ENCODE results near the gene PRUNE1. TPM values are rescaled to one million over a fixed set of nuclear protein-coding genes. Genes with fewer than 3 reads are reported as not detected.

Gene PRUNE1, protein sequence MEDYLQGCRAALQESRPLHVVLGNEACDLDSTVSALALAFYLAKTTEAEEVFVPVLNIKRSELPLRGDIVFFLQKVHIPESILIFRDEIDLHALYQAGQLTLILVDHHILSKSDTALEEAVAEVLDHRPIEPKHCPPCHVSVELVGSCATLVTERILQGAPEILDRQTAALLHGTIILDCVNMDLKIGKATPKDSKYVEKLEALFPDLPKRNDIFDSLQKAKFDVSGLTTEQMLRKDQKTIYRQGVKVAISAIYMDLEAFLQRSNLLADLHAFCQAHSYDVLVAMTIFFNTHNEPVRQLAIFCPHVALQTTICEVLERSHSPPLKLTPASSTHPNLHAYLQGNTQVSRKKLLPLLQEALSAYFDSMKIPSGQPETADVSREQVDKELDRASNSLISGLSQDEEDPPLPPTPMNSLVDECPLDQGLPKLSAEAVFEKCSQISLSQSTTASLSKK
- 10 to 100 TPM; 32.5 to 65.3 (median 42.0) TPM for total RNA-seq
- polyA plus RNA-seq: 10 to 100 TPM; 15.1 to 22.8 TPM
- long read RNA-seq, donor 1, transcript PRUNE1-201 (8 exons, 2,997 nt): major isoform, 5 of 21 reads
- long read RNA-seq, donor 1, partial matches to known transcripts: 2 of 21 reads
- long read RNA-seq, donor 1, other reads (novel, unspliced or antisense): 13 of 21 reads
- long read RNA-seq, donor 2, transcript PRUNE1-201 (8 exons, 2,997 nt): major isoform, 63 of 109 reads
- long read RNA-seq, donor 2, partial matches to known transcripts: 1 of 109 reads
- long read RNA-seq, donor 2, other reads (novel, unspliced or antisense): 44 of 109 reads
- long read RNA-seq, donor 3, transcript PRUNE1-201 (8 exons, 2,997 nt): major isoform, 5 of 11 reads
- long read RNA-seq, donor 3, partial matches to known transcripts: 3 of 11 reads
- long read RNA-seq, donor 3, other reads (novel, unspliced or antisense): 3 of 11 reads

- DNase-seq (peak; percentile 97 to 98 (median 98)), ATAC-seq (peak; percentile 80 to 94 (median 92))
- Histone ChIP-seq H3K36me3 (peaks cover 0 to 7% (median 0%) of the 10 kb centered on the region in 9 donors), H3K9me3 (no peaks in the 10 kb centered on the region), H3K27me3 (no peaks in the 10 kb centered on the region), H3K4me3 (peak within 1 kb of the TSS; percentile 35 to 87 (median 75)), H3K4me1 (peaks cover 12 to 89% (median 66%) of the 10 kb centered on the region in 12 donors), H3K27ac (peak within 1 kb of the TSS; percentile 80 to 96 (median 91))
- 0 to 2% (median 1%) methylated on average over 54 to 69 of the region's 69 CpGs for WGBS, 4 donors
- peak in 2 of 12 donors; percentile 9 for TF ChIP-seq CTCF (IDR thresholded peaks at IDR 0.05)
- peak; percentile 56 to 83 for TF ChIP-seq POLR2A (IDR thresholded peaks at IDR 0.05)
- intact Hi-C loops (cut with DNase I): loop anchor here in 5 of 10 donors (5.0 kb wide), 4 partner anchors 39 to 139 kb away; partner anchors contain the start of genes CDC42SE1 (in 4 of the 5), C1orf56 (in 1 of the 5), GABPB2 (in 1 of the 5) and SEMA6C (in 1 of the 5)
Measured at GRCh38 chr1:151008244-151009205, at the start of gene PRUNE1. Gene PRUNE1 (plus strand): TSS chr1:151008449. CDS start chr1:151008633, 184 bp downstream.

GRCh38 chr1:150960646-150961045 lies 47.6 kb upstream of the PRUNE1 start:
- DNase-seq (no peak), ATAC-seq (no peak)
- intact Hi-C loops (cut with DNase I): no loop called here
- Histone ChIP-seq H3K9me3 (no peaks in the 10 kb centered on the region), H3K4me3 (no peak overlapping the region), H3K36me3 (peaks cover 0 to 99% (median 98%) of the 10 kb centered on the region in 9 donors), H3K27me3 (no peaks in the 10 kb centered on the region), H3K4me1 (peaks cover 0 to 4% (median 0%) of the 10 kb centered on the region in 12 donors), H3K27ac (no peak overlapping the region)
- no peak for TF ChIP-seq POLR2A (IDR thresholded peaks at IDR 0.05)
- WGBS, 4 donors: 93 to 98% (median 95%) methylated on average over 7 of the region's 7 CpGs

GRCh38 chr1:150961756-150962155 lies 46.5 kb upstream of the PRUNE1 start:
- intact Hi-C loops (cut with DNase I): no loop called here
- ATAC-seq: no peak
- TF ChIP-seq CTCF (IDR thresholded peaks at IDR 0.05) (no peak), POLR2A (IDR thresholded peaks at IDR 0.05) (no peak)
- DNase-seq: no peak
- Histone ChIP-seq H3K9me3 (no peaks in the 10 kb centered on the region), H3K4me1 (peaks cover 0 to 4% (median 0%) of the 10 kb centered on the region in 12 donors), H3K27me3 (no peaks in the 10 kb centered on the region), H3K36me3 (peaks cover 0 to 100% (median 98%) of the 10 kb centered on the region in 9 donors), H3K4me3 (no peak overlapping the region), H3K27ac (no peak overlapping the region)
- WGBS, 4 donors: 66 to 71% (median 68%) methylated on average over 4 of the region's 4 CpGs
